Rectal smooth muscle tissue (tissue), 1 donor: ENCODE results near the gene FKBP2.

ENCODE experiments used
- H3K27ac ChIP-seq: one replicate; pipeline ENCODE4 v1.7.0; 2013; ENCODE audit warnings: low read depth, low read length, inconsistent platforms
- H3K27me3 ChIP-seq: one replicate; pipeline ENCODE4 v1.7.0; 2013; ENCODE audit warnings: low read length; ENCODE audit not compliant: control insufficient read depth, insufficient read depth
- H3K36me3 ChIP-seq: one replicate; pipeline ENCODE4 v1.7.0; 2013; ENCODE audit warnings: low read length; ENCODE audit not compliant: control insufficient read depth, insufficient read depth
- H3K4me1 ChIP-seq: one replicate; pipeline ENCODE4 v1.7.0; 2013; ENCODE audit warnings: low read length; ENCODE audit not compliant: control insufficient read depth, insufficient read depth
- H3K4me3 ChIP-seq: one replicate; pipeline ENCODE4 v1.7.0; 2013; ENCODE audit warnings: low read length
- H3K9ac ChIP-seq: one replicate; pipeline ENCODE4 v1.7.0; 2013; ENCODE audit warnings: low read length

The FKBP2 gene

GRCh38 chr11:64284048-64284961 lies 43.4 kb downstream of the FKBP2 start, which contains the start of gene BAD:
TSS of gene BAD (minus strand) at chr11:64284665. CDS start at chr11:64284368, 297 bp downstream.
- Histone ChIP-seq H3K27me3 (no peaks in the 10 kb centered on the region), H3K9ac (peak within 1 kb of the TSS; percentile 63), H3K4me1 (peaks cover 13% of the 10 kb centered on the region), H3K4me3 (peak within 1 kb of the TSS; percentile 84), H3K36me3 (peaks cover 2% of the 10 kb centered on the region), H3K27ac (peak within 1 kb of the TSS; percentile 84)

GRCh38 chr11:64284962-64285884 lies 44.3 kb downstream of the FKBP2 start, which contains the start of gene GPR137:
TSS of gene GPR137 (plus strand) at chr11:64285848. CDS start at chr11:64286525, 677 bp downstream.
- peak within 1 kb of the TSS; percentile 84 for H3K4me3 ChIP-seq
- H3K9ac ChIP-seq: peak within 1 kb of the TSS; percentile 53
- peaks cover 2% of the 10 kb centered on the region for H3K36me3 ChIP-seq
- no peaks in the 10 kb centered on the region for H3K27me3 ChIP-seq
- peak within 1 kb of the TSS; percentile 84 for H3K27ac ChIP-seq
- peaks cover 13% of the 10 kb centered on the region for H3K4me1 ChIP-seq

- H3K27ac ChIP-seq: peak overlapping the region; percentile 28
These were observed 45.2 kb downstream of the FKBP2 start for GRCh38 chr11:64285885-64286800.

GRCh38 chr11:64286801-64287159 lies 45.9 kb downstream of the FKBP2 start:
- Histone ChIP-seq H3K27ac (no peak overlapping the region), H3K4me1 (peaks cover 13% of the 10 kb centered on the region), H3K4me3 (no peak overlapping the region), H3K9ac (no peak overlapping the region), H3K36me3 (peaks cover 2% of the 10 kb centered on the region), H3K27me3 (peaks cover 7% of the 10 kb centered on the region)

More at GRCh38 chr11:64285885-64286800, 45.2 kb downstream of the FKBP2 start:
- Histone ChIP-seq H3K4me1 (peaks cover 13% of the 10 kb centered on the region), H3K9ac (no peak overlapping the region), H3K36me3 (peaks cover 2% of the 10 kb centered on the region), H3K4me3 (peak overlapping the region; percentile 66), H3K27me3 (peaks cover 5% of the 10 kb centered on the region)

GRCh38 chr11:64287676-64288352 lies 46.9 kb downstream of the FKBP2 start:
- Histone ChIP-seq H3K27me3 (peaks cover 18% of the 10 kb centered on the region), H3K4me3 (no peak overlapping the region), H3K36me3 (peaks cover 2% of the 10 kb centered on the region), H3K4me1 (peaks cover 13% of the 10 kb centered on the region), H3K9ac (no peak overlapping the region), H3K27ac (no peak overlapping the region)

- Histone ChIP-seq H3K27ac (no peak overlapping the region), H3K27me3 (peaks cover 22% of the 10 kb centered on the region), H3K9ac (no peak overlapping the region), H3K4me3 (no peak overlapping the region), H3K36me3 (peaks cover 2% of the 10 kb centered on the region), H3K4me1 (peaks cover 11% of the 10 kb centered on the region)
These were observed 47.5 kb downstream of the FKBP2 start for GRCh38 chr11:64288353-64288750.

GRCh38 chr11:64289002-64289564 lies 48.2 kb downstream of the FKBP2 start:
- peaks cover 25% of the 10 kb centered on the region for H3K27me3 ChIP-seq
- H3K4me3 ChIP-seq: no peak overlapping the region
- H3K27ac ChIP-seq: no peak overlapping the region
- H3K36me3 ChIP-seq: peaks cover 2% of the 10 kb centered on the region
- no peak overlapping the region for H3K9ac ChIP-seq
- peaks cover 7% of the 10 kb centered on the region for H3K4me1 ChIP-seq

- Histone ChIP-seq H3K27me3 (peaks cover 25% of the 10 kb centered on the region), H3K4me3 (no peak overlapping the region), H3K9ac (no peak overlapping the region), H3K36me3 (peaks cover 2% of the 10 kb centered on the region), H3K27ac (no peak overlapping the region), H3K4me1 (peaks cover 7% of the 10 kb centered on the region)
These were observed 49.7 kb downstream of the FKBP2 start for GRCh38 chr11:64290352-64291261.

- peak within 1 kb of the TSS; percentile 19 for H3K4me3 ChIP-seq
- H3K27ac ChIP-seq: no peak within 1 kb of the TSS
- no peak within 1 kb of the TSS for H3K9ac ChIP-seq
- peaks cover 2% of the 10 kb centered on the region for H3K36me3 ChIP-seq
- peaks cover 29% of the 10 kb centered on the region for H3K27me3 ChIP-seq
- peaks cover 2% of the 10 kb centered on the region for H3K4me1 ChIP-seq
These were observed 50.4 kb downstream of the FKBP2 start, which contains the start of gene KCNK4 for GRCh38 chr11:64291262-64291751. TSS of gene KCNK4 (plus strand) at chr11:64291302. CDS start at chr11:64293019, 1,717 bp downstream.
